Fibroblast of skin of abdomen (primary cell): ENCODE measurements around the gene PAPPA2.
"Not testable (repeated sequence)": the region's sequence is repeated elsewhere in the genome, so short reads cannot be mapped to it uniquely, and the experiment has no call there.

Experiments used
- DNase-seq: peaks from one replicate; pipeline ENCODE4 v3.0.0-alpha.2; 2013

Gene PAPPA2

GRCh38 chr1:176696109-176696508 lies 233.1 kb downstream of the PAPPA2 start:
- peak; percentile 65 for DNase-seq

GRCh38 chr1:176696689-176697088 lies 233.7 kb downstream of the PAPPA2 start:
- DNase-seq: no peak

GRCh38 chr1:176699821-176700220 lies 236.8 kb downstream of the PAPPA2 start:
- no peak for DNase-seq

- DNase-seq: no peak
Observed at GRCh38 chr1:176701151-176701866, 238.3 kb downstream of the PAPPA2 start.

GRCh38 chr1:176702901-176703300 lies 239.9 kb downstream of the PAPPA2 start:
- no peak for DNase-seq

GRCh38 chr1:176705585-176705984 lies 242.6 kb downstream of the PAPPA2 start:
- DNase-seq: no peak

GRCh38 chr1:176717066-176717750 lies 254.2 kb downstream of the PAPPA2 start:
- DNase-seq: no peak

GRCh38 chr1:176719447-176719846 lies 256.5 kb downstream of the PAPPA2 start:
- no peak for DNase-seq

- no peak for DNase-seq
Observed at GRCh38 chr1:176720838-176721237, 257.9 kb downstream of the PAPPA2 start.

- DNase-seq: no peak
Observed at GRCh38 chr1:176733661-176734060, 270.7 kb downstream of the PAPPA2 start.

- DNase-seq: peak; percentile 28
Observed at GRCh38 chr1:176735201-176735600, 272.2 kb downstream of the PAPPA2 start.

- DNase-seq: no peak
Observed at GRCh38 chr1:176736015-176736414, 273.0 kb downstream of the PAPPA2 start.

GRCh38 chr1:176741181-176741580 lies 278.2 kb downstream of the PAPPA2 start:
- DNase-seq: no peak

GRCh38 chr1:176742322-176742721 lies 279.3 kb downstream of the PAPPA2 start:
- no peak for DNase-seq

GRCh38 chr1:176744142-176744541 lies 281.2 kb downstream of the PAPPA2 start:
- DNase-seq: no peak

GRCh38 chr1:176745945-176746344 lies 283.0 kb downstream of the PAPPA2 start:
- DNase-seq: peak; percentile 10

- no peak for DNase-seq
Observed at GRCh38 chr1:176752505-176752904, 289.5 kb downstream of the PAPPA2 start.

GRCh38 chr1:176754676-176755075 lies 291.7 kb downstream of the PAPPA2 start:
- DNase-seq: no peak

- not testable (repeated sequence) for DNase-seq
Observed at GRCh38 chr1:176756817-176757216, 293.8 kb downstream of the PAPPA2 start.

GRCh38 chr1:176765608-176766007 lies 302.6 kb downstream of the PAPPA2 start:
- DNase-seq: no peak

- DNase-seq: no peak
Observed at GRCh38 chr1:176766779-176767178, 303.8 kb downstream of the PAPPA2 start.

GRCh38 chr1:176767714-176768136 lies 304.8 kb downstream of the PAPPA2 start:
- DNase-seq: no peak

GRCh38 chr1:176768532-176768931 lies 305.6 kb downstream of the PAPPA2 start:
- DNase-seq: no peak

- peak; percentile 28 for DNase-seq
Observed at GRCh38 chr1:176770066-176770465, 307.1 kb downstream of the PAPPA2 start.
